Activated naive CD4-positive, alpha-beta T cell treated with anti-CD3 and anti-CD28 coated beads, Interleukin-2, amount 10 ng/mL, durations not matched to agents 7 days and 5 days (primary cell): ENCODE data around the gene OR2V1.
"Not testable (repeated sequence)": the region's sequence is repeated elsewhere in the genome, so short reads cannot be mapped to it uniquely, and the experiment has no call there.

Experiments used
- CTCF ChIA-PET: fragments of 350-600 bp; sonication (Branson Sonifier 250); formaldehyde crosslinking; loops from one replicate; lab custom pipeline; 2021; ENCODE audit warnings: antibody characterized with exemption; lab: Charles Lee
- DNase-seq: peaks from one replicate; pipeline ENCODE4 v3.0.0-alpha.2; 2020
- H3K27ac Mint-ChIP-seq: one replicate; pipeline ENCODE4 v1.8.0; 2021; ENCODE audit warnings: mild to moderate bottlenecking, moderate library complexity, mixed read lengths
- H3K27me3 Mint-ChIP-seq: one replicate; pipeline ENCODE4 v1.8.0; 2021; ENCODE audit warnings: mild to moderate bottlenecking, mixed read lengths
- H3K36me3 Mint-ChIP-seq: one replicate; pipeline ENCODE4 v1.8.0; 2021; ENCODE audit warnings: mixed read lengths
- H3K4me1 Mint-ChIP-seq: one replicate; pipeline ENCODE4 v1.8.0; 2021; ENCODE audit warnings: mixed read lengths
- H3K4me3 Mint-ChIP-seq: one replicate; pipeline ENCODE4 v1.8.0; 2021; ENCODE audit warnings: mild to moderate bottlenecking, moderate library complexity, mixed read lengths
- H3K9me3 Mint-ChIP-seq: one replicate; pipeline ENCODE4 v1.8.0; 2021; ENCODE audit warnings: mixed read lengths

The OR2V1 gene

DNA sequence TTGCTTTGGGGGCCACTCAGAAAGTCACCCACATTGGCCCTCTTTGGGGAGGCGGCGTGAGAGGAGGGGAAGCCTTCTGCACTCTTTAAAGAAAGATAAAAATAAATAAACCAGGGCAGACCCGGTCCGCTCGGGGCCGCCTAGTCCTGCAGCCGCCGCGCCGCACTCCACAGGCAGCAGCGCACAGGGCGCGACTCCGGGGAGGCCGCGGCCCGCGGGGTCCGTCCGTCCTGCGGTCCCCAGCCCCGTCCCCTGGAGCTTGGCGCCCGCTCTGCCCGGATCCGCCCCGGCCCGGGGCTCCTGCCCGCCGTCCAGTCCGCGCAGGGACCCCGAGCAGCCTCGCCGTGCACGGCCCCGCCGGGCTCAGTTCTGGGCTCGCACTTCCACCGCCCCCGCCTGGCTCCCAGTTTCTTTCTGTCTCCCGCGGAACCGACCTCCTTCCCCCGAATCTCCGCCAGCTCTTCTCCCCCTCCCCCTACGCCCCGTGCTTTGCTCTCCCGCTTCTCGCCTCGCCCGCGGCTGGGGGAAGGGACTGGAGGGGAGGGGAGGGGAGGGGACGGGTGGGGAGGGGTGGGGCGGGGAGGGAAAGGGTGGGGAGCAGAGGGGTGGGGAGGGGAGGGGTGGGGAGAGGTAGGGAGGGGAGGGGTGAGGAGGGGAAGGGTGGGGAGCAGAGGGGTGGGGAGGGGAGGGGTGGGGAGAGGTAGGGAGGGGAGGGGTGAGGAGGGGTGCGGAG is 33.0 kb downstream of the OR2V1 start:
- DNase-seq, H3K4me1 Mint-ChIP-seq, H3K4me3 Mint-ChIP-seq, H3K36me3 Mint-ChIP-seq, CTCF ChIA-PET, H3K9me3 Mint-ChIP-seq, H3K27ac Mint-ChIP-seq: not testable (repeated sequence)
- peaks cover 29% of the 10 kb centered on the region for H3K27me3 Mint-ChIP-seq

DNA sequence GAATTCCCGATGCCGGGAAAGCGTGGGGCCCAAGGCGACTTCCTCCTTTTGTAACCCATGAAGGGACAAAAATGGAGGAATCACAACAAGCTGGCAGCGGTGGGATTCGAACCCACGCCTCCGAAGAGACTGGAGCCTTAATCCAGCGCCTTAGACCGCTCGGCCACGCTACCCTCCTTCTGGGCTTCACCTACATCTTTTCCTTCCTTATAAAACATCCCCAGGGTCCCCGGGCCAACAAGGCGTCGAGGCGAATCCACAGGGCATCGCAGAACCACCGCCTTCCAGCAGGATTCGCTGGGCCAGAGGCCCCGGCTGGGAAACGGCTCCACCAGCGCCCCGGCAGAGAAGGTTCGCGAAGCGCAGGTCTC is 33.6 kb downstream of the OR2V1 start:
- H3K9me3 Mint-ChIP-seq, H3K36me3 Mint-ChIP-seq, H3K4me3 Mint-ChIP-seq, CTCF ChIA-PET, DNase-seq, H3K4me1 Mint-ChIP-seq, H3K27ac Mint-ChIP-seq: not testable (repeated sequence)
- H3K27me3 Mint-ChIP-seq, result peaks cover 33% of the 10 kb centered on the region

DNA sequence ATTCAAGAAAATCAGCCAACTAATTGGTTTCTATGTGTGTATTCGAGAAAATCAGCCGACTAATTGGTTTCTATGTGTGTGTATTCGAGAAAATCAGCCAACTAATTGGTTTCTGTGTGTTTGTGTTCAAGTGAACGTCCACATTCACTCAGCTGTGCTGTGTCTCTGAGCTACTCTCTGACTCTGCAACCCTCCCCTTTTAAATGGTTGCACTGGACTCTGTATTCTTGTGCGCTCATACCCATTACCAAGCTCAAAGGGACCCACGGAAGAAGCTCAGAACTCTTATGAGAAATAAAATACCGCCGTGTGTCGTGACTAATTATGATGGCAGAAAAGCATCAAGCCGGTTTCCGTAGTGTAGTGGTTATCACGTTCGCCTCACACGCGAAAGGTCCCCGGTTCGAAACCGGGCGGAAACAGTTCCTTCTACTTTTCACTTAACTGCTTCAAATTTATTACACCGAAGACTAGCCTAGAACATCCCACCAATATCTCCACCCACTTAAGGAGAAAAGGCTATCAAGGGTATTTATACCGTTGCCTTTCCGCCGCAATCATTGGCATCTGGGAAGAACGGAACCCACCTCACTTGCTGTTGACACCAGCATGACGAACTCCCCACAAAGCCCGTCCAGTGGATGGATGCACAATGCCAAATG is 34.1 kb downstream of the OR2V1 start:
- H3K9me3 Mint-ChIP-seq, DNase-seq, H3K4me3 Mint-ChIP-seq, CTCF ChIA-PET, H3K36me3 Mint-ChIP-seq, H3K4me1 Mint-ChIP-seq, H3K27ac Mint-ChIP-seq: not testable (repeated sequence)
- H3K27me3 Mint-ChIP-seq, result peaks cover 33% of the 10 kb centered on the region

DNA sequence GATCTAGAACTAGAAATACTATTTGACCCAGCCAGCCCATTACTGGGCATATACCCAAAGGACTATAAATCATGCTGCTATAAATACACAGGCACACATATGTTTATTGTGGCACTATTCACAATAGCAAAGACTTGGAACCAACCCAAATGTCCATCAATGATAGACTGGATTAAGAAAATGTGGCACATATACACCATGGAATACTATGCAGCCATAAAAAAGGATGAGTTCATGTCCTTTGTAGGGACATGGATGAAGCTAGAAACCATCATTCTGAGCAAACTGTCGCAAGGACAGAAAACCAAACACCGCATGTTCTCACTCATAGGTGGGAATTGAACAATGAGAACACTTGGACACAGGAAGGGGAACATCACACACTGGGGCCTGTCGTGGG is 35.8 kb downstream of the OR2V1 start:
- CTCF ChIA-PET, DNase-seq, H3K4me1 Mint-ChIP-seq, H3K27ac Mint-ChIP-seq, H3K4me3 Mint-ChIP-seq, H3K9me3 Mint-ChIP-seq, H3K36me3 Mint-ChIP-seq: not testable (repeated sequence)
- peaks cover 29% of the 10 kb centered on the region for H3K27me3 Mint-ChIP-seq

DNA sequence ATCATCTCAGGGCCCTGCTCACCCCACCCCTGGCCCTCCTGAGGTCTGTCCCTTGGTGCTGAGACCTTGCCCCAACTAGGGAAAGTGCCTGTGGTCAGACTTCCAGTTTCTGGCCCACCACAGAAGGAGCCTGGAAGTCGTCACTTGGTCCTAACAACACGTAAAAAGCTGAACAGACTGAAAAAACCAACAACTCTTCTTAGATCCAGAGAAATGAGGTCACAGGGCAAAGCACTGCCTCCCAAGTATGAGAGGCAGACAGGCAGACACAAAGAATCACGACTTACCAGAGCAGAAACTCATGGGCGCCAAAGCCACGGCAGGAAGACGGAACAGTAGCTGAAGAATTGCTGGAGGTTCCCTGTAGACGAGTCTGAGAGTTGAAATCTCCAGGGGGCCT is 38.5 kb downstream of the OR2V1 start:
- Mint-ChIP-seq H3K9me3 (no peaks in the 10 kb centered on the region), H3K27me3 (peaks cover 12% of the 10 kb centered on the region), H3K27ac (no peak overlapping the region), H3K36me3 (no peaks in the 10 kb centered on the region), H3K4me3 (no peak overlapping the region), H3K4me1 (no peaks in the 10 kb centered on the region)
- CTCF ChIA-PET, result no interaction called here
- no peak for DNase-seq

DNA sequence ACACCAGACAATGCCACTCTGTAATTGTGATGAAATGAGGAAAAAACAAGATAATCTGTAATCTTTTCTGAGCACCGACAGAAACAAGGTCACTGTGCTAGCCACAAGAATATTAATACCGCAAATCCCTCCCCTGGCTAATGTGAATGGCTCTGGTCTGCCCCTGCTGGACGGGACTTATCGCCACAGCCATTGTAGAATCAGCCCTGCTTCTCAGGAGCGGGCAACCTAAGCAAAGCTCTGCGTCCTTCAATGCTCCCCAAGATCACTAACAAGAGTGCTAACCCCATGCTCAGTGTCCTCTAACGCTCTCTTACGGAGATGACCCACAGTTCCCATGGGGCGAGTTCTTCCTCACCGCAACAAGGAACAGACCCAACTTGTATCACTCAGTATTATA is 42.7 kb downstream of the OR2V1 start:
- Mint-ChIP-seq H3K36me3 (no peaks in the 10 kb centered on the region), H3K27me3 (peaks cover 37% of the 10 kb centered on the region), H3K9me3 (no peaks in the 10 kb centered on the region), H3K4me1 (no peaks in the 10 kb centered on the region), H3K27ac (no peak overlapping the region), H3K4me3 (no peak overlapping the region)
- CTCF ChIA-PET, result interaction anchor here (1.2 kb wide), 1 partner anchor 64 kb away, joined by 3 read pairs; no protein-coding TSS in a partner anchor
- no peak for DNase-seq

DNA sequence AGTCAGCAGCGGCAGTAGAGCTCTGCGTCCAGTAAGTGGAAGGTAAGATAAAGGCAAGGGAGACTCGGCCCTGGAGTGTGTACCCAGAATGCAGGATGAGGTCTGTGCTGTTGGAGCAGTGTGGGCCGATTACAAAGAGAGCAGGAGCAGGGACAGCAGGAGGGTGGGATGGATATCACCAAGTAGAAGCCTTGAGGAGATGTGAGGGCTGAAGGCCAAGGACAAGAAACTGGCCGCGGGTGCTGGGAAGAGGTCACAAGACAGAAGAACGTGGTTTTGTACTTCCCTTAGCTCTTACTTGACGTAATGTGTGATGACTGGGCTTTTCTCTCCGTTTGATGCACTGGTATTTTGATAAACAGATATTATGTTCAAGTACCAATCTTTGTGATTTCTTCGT is 43.7 kb downstream of the OR2V1 start:
- no peaks in the 10 kb centered on the region for H3K4me1 Mint-ChIP-seq
- H3K27me3 Mint-ChIP-seq, result peaks cover 42% of the 10 kb centered on the region
- no peaks in the 10 kb centered on the region for H3K9me3 Mint-ChIP-seq
- H3K4me3 Mint-ChIP-seq, result no peak overlapping the region
- H3K27ac Mint-ChIP-seq, result no peak overlapping the region
- DNase-seq, result no peak
- no peaks in the 10 kb centered on the region for H3K36me3 Mint-ChIP-seq
- CTCF ChIA-PET, result interaction anchor here (1.2 kb wide), 1 partner anchor 65 kb away, joined by 3 read pairs; no protein-coding TSS in a partner anchor

DNA sequence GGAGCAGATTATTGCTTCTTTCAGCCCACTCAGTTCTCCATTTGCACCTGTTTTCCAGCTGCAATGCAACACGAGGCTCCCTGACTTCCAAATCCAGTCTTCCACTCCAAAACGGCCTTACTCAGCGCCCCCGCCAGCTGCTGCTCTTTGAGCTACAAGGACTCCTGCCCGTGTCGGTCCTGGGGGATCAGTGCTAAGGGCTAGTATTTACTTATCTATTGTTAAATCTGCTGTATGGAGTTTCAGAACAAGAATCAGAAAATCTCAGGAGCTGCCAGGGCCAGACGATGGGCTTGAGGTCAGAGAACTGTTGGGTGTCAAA is 44.1 kb downstream of the OR2V1 start:
- H3K36me3 Mint-ChIP-seq, result no peaks in the 10 kb centered on the region
- CTCF ChIA-PET, result interaction anchor here (1.2 kb wide), 1 partner anchor 65 kb away, joined by 3 read pairs; no protein-coding TSS in a partner anchor
- DNase-seq, result no peak
- no peak overlapping the region for H3K27ac Mint-ChIP-seq
- H3K27me3 Mint-ChIP-seq, result peaks cover 42% of the 10 kb centered on the region
- H3K4me3 Mint-ChIP-seq, result no peak overlapping the region
- H3K4me1 Mint-ChIP-seq, result no peaks in the 10 kb centered on the region
- H3K9me3 Mint-ChIP-seq, result no peaks in the 10 kb centered on the region

DNA sequence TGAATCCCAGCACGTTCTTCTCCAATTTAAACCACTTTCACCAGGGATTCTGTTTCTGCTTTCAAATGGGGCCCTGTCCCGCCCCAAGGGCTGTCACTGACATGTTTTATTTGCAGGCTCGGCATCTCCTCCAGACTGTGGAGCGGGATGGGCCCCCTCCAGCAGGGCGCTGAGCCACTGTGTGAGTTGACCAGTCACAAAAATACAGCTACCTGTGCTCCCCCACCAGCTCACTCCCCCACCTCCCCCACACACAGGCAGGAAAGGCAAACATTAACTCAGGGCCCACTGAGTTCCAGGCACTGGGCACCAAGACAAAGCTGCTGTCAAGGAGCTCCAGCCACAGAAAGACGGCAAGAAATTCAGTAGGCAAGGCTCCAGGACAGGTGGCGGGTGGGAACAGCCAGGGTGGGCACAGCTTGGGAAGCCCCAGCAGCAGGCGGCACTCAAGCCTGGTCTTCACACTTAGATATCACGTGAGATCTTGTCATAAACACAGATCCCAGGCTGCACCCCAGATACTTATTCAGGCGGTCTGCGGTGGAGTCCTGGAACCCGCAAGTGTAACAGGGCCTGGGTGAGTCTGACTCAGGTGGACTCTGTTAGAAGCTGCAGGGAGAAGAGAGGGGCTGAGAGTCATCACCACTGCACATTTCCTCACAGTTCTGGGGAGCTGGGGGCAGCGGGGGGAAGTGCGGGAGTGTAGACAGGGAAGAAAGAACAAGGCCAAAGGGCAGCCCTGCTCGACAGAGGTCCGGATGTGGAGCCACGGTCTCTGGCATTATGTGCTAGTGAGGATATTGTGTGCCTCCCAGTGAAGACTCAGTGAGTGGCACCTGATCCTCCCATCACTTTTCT is 44.7 kb downstream of the OR2V1 start:
- Mint-ChIP-seq H3K27me3 (peaks cover 42% of the 10 kb centered on the region), H3K4me3 (no peak overlapping the region), H3K27ac (no peak overlapping the region), H3K9me3 (no peaks in the 10 kb centered on the region), H3K4me1 (no peaks in the 10 kb centered on the region), H3K36me3 (no peaks in the 10 kb centered on the region)
- CTCF ChIA-PET, result no interaction called here
- no peak for DNase-seq

DNA sequence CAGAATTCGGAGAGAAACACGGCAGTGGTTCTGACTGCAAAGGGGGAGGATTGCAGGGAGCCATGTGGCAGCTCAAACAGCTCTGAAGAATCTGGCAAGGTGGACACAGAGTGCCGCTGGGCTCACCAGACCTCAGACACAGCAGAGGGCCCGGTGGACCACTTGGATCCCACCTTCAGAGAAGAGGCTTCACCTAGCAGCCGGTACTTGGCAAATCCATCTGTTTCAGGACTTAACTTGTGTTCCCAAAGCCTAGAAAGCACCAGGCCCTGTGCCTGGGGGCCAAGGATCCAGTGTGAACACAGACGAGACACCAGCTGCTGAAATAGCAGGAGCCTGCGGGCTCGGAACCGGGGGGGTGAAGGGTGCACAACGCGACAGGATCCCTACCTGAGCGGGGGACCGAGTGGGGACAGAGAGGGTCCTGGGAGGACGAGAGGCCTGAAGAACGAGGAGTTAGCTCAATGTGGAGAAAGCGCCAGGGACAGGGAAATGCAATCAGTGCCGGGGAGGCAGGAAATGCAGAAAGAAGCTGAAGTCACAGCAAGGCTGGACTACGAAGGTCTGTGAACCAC is 46.3 kb downstream of the OR2V1 start:
- no peaks in the 10 kb centered on the region for H3K9me3 Mint-ChIP-seq
- DNase-seq, result no peak
- H3K27me3 Mint-ChIP-seq, result peaks cover 42% of the 10 kb centered on the region
- CTCF ChIA-PET, result no interaction called here
- H3K27ac Mint-ChIP-seq, result no peak overlapping the region
- H3K4me3 Mint-ChIP-seq, result no peak overlapping the region
- H3K36me3 Mint-ChIP-seq, result no peaks in the 10 kb centered on the region
- no peaks in the 10 kb centered on the region for H3K4me1 Mint-ChIP-seq

DNA sequence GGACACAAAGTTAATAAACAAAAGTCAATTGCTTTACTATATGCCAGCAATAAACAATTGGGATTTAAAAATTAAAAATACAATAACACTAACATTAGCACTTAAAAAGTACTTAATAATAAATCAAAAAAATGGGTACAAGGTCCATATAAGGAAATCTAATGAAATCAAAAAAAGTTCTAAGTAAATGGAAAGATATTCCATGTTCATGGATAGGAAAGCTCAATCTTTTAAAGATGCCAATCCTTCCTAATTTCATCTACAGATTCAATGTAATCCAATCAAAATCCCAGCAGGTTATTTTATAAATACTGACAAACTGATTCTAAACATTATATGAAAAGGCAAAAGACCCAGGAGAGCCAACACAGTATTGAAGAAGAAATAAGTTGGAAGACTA is 49.0 kb downstream of the OR2V1 start:
- no peak for DNase-seq
- Mint-ChIP-seq H3K27ac (no peak overlapping the region), H3K4me3 (no peak overlapping the region), H3K9me3 (no peaks in the 10 kb centered on the region), H3K27me3 (peaks cover 44% of the 10 kb centered on the region), H3K4me1 (no peaks in the 10 kb centered on the region), H3K36me3 (no peaks in the 10 kb centered on the region)
- CTCF ChIA-PET, result no interaction called here

DNA sequence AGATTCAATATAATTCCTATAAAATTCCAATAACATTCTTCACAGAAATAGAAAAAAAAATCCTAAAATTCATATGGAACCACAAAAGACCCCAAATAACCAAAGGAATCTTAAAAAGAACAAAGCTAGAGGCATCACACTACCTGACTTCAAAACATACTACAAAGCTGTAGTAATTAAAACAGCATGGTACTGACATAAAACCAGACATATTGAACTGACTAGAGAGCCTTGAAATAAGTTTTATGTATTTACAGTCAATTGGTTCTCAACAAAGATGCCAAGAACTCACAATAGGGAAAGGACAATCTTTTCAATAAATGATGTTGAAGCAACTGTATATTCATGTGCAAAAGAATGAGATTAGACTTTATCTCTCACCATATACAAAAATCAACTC is 54.0 kb downstream of the OR2V1 start:
- H3K4me1 Mint-ChIP-seq, result no peaks in the 10 kb centered on the region
- CTCF ChIA-PET, result no interaction called here
- no peak overlapping the region for H3K27ac Mint-ChIP-seq
- H3K27me3 Mint-ChIP-seq, result peaks cover 14% of the 10 kb centered on the region
- H3K9me3 Mint-ChIP-seq, result no peaks in the 10 kb centered on the region
- H3K4me3 Mint-ChIP-seq, result no peak overlapping the region
- no peaks in the 10 kb centered on the region for H3K36me3 Mint-ChIP-seq
- no peak for DNase-seq
